Uterus (tissue), 2 donors: Measurements from ENCODE around the gene MRPL52.
A peak's percentile ranks its signal among the peaks of the same experiment; 100 is the strongest.

Source experiments
- CTCF ChIP-seq, 4 experiments: fragments of 200-600 bp in 2 of 4; fragments of 450-650 bp in 2 of 4; sonication (generic) in 2 of 4; IDR thresholded peaks; one replicate each; pipeline ENCODE4 v1.5.1; 2016 to 2019; ENCODE audit warnings: antibody characterized with exemption in 4 of 4, mild to moderate bottlenecking in 2 of 4, moderate library complexity in 1 of 4
- POLR2A ChIP-seq, 2 donors: fragments of 450-650 bp; IDR thresholded peaks; one replicate each; pipeline ENCODE4 v1.6.1; 2016; ENCODE audit warnings: antibody characterized with exemption in 2 of 2, mild to moderate bottlenecking in 1 of 2, moderate library complexity in 1 of 2

GRCh38 chr14:22836301-22837113 lies 6.8 kb downstream of the MRPL52 start, which contains the start of gene MMP14:
- TF ChIP-seq CTCF (IDR thresholded peaks at IDR 0.05) (peak; percentile 62 to 79 (median 69)), POLR2A (IDR thresholded peaks at IDR 0.05) (peak; percentile 79 to 85)
